Panc1 (cell line): Measurements from ENCODE around the gene SCAF11.

Source experiments
- CTCF ChIP-seq: fragments of 450-650 bp; IDR thresholded peaks from 2 replicates; pipeline ENCODE4 v1.5.1; 2017; ENCODE audit warnings: mild to moderate bottlenecking
- POLR2AphosphoS5 ChIP-seq: IDR thresholded peaks from 2 replicates; pipeline ENCODE4 v1.6.1; 2012; ENCODE audit warnings: mild to moderate bottlenecking, low read depth, low read length, moderate library complexity
- TCF7L2 ChIP-seq: IDR thresholded peaks from 2 replicates; pipeline ENCODE4 v1.6.1; 2011; ENCODE audit warnings: mild to moderate bottlenecking, low read depth, low read length, inconsistent platforms

GRCh38 chr12:45987340-45987727 lies 3.0 kb downstream of the SCAF11 start:
- TF ChIP-seq CTCF (no peak), POLR2AphosphoS5 (no peak), TCF7L2 (no peak)
